HEK293T (cell line): ENCODE data around the gene NAV2.

Experiments
- CTCF ChIA-PET: fragments of 350-600 bp; formaldehyde crosslinking; extraction: SDS; loops from one replicate; lab custom pipeline; 2021; ENCODE audit warnings: antibody characterized with exemption, inconsistent platforms; lab: Yijun Ruan, JAX
- POLR2A ChIA-PET: fragments of 350-600 bp; formaldehyde crosslinking; extraction: SDS; loops from one replicate; lab custom pipeline; 2020; ENCODE audit warnings: antibody characterized with exemption, inconsistent platforms; lab: Yijun Ruan, JAX
- DNase-seq: peaks from one replicate; pipeline ENCODE4 v3.0.0; 2012; ENCODE audit warnings: mixed read lengths; ENCODE audit errors: extremely low spot score
- ARNT ChIP-seq: fragments of 450-650 bp; IDR thresholded peaks from 2 replicates; pipeline ENCODE4 v1.6.1; 2017; ENCODE audit warnings: mild to moderate bottlenecking
- BHLHE40 ChIP-seq: fragments of 450-650 bp; IDR thresholded peaks from 2 replicates; pipeline ENCODE4 v1.6.1; 2016; ENCODE audit warnings: mild to moderate bottlenecking, moderate library complexity, borderline replicate concordance
- CTBP1 ChIP-seq: fragments of 450-650 bp; IDR thresholded peaks from 2 replicates; pipeline ENCODE4 v1.6.1; 2016; ENCODE audit warnings: borderline replicate concordance
- ELF4 ChIP-seq: fragments of 450-650 bp; IDR thresholded peaks from 2 replicates; pipeline ENCODE4 v1.6.1; 2017; ENCODE audit warnings: antibody characterized with exemption
- FOXA1 ChIP-seq: fragments of 450-650 bp; IDR thresholded peaks from 2 replicates; pipeline ENCODE4 v1.6.1; 2016; ENCODE audit warnings: mild to moderate bottlenecking
- FOXK2 ChIP-seq: fragments of 450-650 bp; IDR thresholded peaks from 2 replicates; pipeline ENCODE4 v1.6.1; 2016; ENCODE audit warnings: mild to moderate bottlenecking
- FOXM1 ChIP-seq: fragments of 450-650 bp; IDR thresholded peaks from 2 replicates; pipeline ENCODE4 v1.6.1; 2017; ENCODE audit warnings: mild to moderate bottlenecking, borderline replicate concordance
- HDGF ChIP-seq: fragments of 450-650 bp; IDR thresholded peaks from 2 replicates; pipeline ENCODE4 v1.6.1; 2017; ENCODE audit warnings: antibody characterized with exemption, borderline replicate concordance
- L3MBTL2 ChIP-seq: fragments of 450-650 bp; conservative IDR thresholded peaks from 2 replicates; pipeline ENCODE4 v1.6.1; 2016; ENCODE audit warnings: mild to moderate bottlenecking
- LEF1 ChIP-seq: fragments of 450-650 bp; IDR thresholded peaks from 2 replicates; pipeline ENCODE4 v1.6.1; 2017; ENCODE audit warnings: mild to moderate bottlenecking, borderline replicate concordance
- NFRKB ChIP-seq: fragments of 450-650 bp; IDR thresholded peaks from 2 replicates; pipeline ENCODE4 v1.6.1; 2016; ENCODE audit warnings: mild to moderate bottlenecking, moderate library complexity
- PKNOX1 ChIP-seq: fragments of 450-650 bp; IDR thresholded peaks from 2 replicates; pipeline ENCODE4 v1.6.1; 2016
- SP1 ChIP-seq: fragments of 450-650 bp; IDR thresholded peaks from 2 replicates; pipeline ENCODE4 v1.6.1; 2017
- SUZ12 ChIP-seq: fragments of 450-650 bp; IDR thresholded peaks from 2 replicates; pipeline ENCODE4 v1.6.1; 2016; ENCODE audit warnings: mild to moderate bottlenecking
- TARDBP ChIP-seq: fragments of 450-650 bp; IDR thresholded peaks from 2 replicates; pipeline ENCODE4 v1.6.1; 2016
- ZNF384 ChIP-seq: fragments of 450-650 bp; IDR thresholded peaks from 2 replicates; pipeline ENCODE4 v1.6.1; 2016

NAV2 gene

GRCh38 chr11:20035701-20036601 is 323.3 kb downstream of the NAV2 start:
- no peak for DNase-seq
- TF ChIP-seq PKNOX1 (peak; percentile 34; the same call in 1 of the 2 replicates), SUZ12 (no peak), ARNT (no peak), L3MBTL2 (no peak), FOXA1 (no peak)
- ChIA-PET CTCF (interaction anchor here (0.6 kb wide), 1 partner anchor 75 kb away, joined by 3 read pairs; no protein-coding TSS in a partner anchor), POLR2A (interaction anchor here (0.7 kb wide), 1 partner anchor 82 kb away, joined by 3 read pairs; no protein-coding TSS in a partner anchor)

GRCh38 chr11:20036626-20037335 is 324.1 kb downstream of the NAV2 start:
- DNase-seq, result no peak
- POLR2A ChIA-PET, result no interaction called here
- CTCF ChIA-PET, result no interaction called here
- TF ChIP-seq ZNF384 (no peak), FOXM1 (no peak), CTBP1 (no peak), ARNT (no peak), PKNOX1 (no peak), FOXA1 (no peak), L3MBTL2 (no peak), HDGF (no peak), ELF4 (no peak)

- DNase-seq, result no peak
- POLR2A ChIA-PET, result no interaction called here
- TF ChIP-seq SUZ12 (no peak), FOXM1 (no peak), L3MBTL2 (no peak), BHLHE40 (no peak), TARDBP (no peak)
Measured at GRCh38 chr11:20037396-20038153, 324.9 kb downstream of the NAV2 start.

GRCh38 chr11:20038412-20038811 is 325.8 kb downstream of the NAV2 start:
- POLR2A ChIA-PET, result no interaction called here
- CTCF ChIA-PET, result no interaction called here
- TF ChIP-seq FOXA1, result no peak
- DNase-seq, result no peak

More at GRCh38 chr11:20037396-20038153, 324.9 kb downstream of the NAV2 start:
- CTCF ChIA-PET, result no interaction called here

GRCh38 chr11:20038972-20039371 is 326.3 kb downstream of the NAV2 start:
- ChIA-PET POLR2A (no interaction called here), CTCF (no interaction called here)
- DNase-seq, result no peak
- TF ChIP-seq FOXA1 (no peak), PKNOX1 (no peak), FOXK2 (no peak), ARNT (no peak), CTBP1 (no peak), HDGF (no peak), NFRKB (no peak), L3MBTL2 (no peak), SP1 (no peak), TARDBP (no peak)

- ChIA-PET POLR2A (no interaction called here), CTCF (interaction anchor here (0.5 kb wide), 1 partner anchor 567 kb away, joined by 10 read pairs; no protein-coding TSS in a partner anchor)
- DNase-seq, result no peak
- TF ChIP-seq TARDBP (no peak), FOXA1 (no peak), HDGF (no peak), BHLHE40 (no peak), CTBP1 (no peak), ARNT (no peak), LEF1 (no peak), FOXK2 (no peak), SP1 (no peak)
Measured at GRCh38 chr11:20041499-20041898, 328.9 kb downstream of the NAV2 start.
